Ureter (tissue), 1 donor: ENCODE results near the gene GJB1. TPM values are rescaled to one million over a fixed set of nuclear protein-coding genes. Genes with fewer than 3 reads are reported as not detected.
"Not testable (repeated sequence)": the region's sequence is repeated elsewhere in the genome, so short reads cannot be mapped to it uniquely, and the experiment has no call there.

Experiments
- DNase-seq: peaks from one replicate; pipeline ENCODE4 v3.0.0-alpha.2; 2020; ENCODE audit warnings: low spot score
- total RNA-seq: library from RNA; stranded (reverse); gene quantifications from one replicate; pipeline ENCODE4 v1.2.4, GENCODE V29; 2023
- donor health status: DM: yes; HTN: yes; CAD: no.

The GJB1 gene
- 4.1 TPM for total RNA-seq

GRCh38 chrX:71222929-71223328, at the start of gene GJB1:
GJB1 (plus strand) TSS chrX:71223224; CDS start chrX:71223708, 484 bp downstream.
- no peak for DNase-seq

GRCh38 chrX:71173440-71173839, 49.6 kb upstream of the GJB1 start:
- no peak for DNase-seq

- DNase-seq = no peak
Observed at GRCh38 chrX:71174795-71175194, 48.2 kb upstream of the GJB1 start.

- no peak for DNase-seq
Observed at GRCh38 chrX:71175531-71175930, 47.5 kb upstream of the GJB1 start.

- DNase-seq = no peak
Observed at GRCh38 chrX:71177327-71177726, 45.7 kb upstream of the GJB1 start.

GRCh38 chrX:71178908-71179307, 44.1 kb upstream of the GJB1 start:
- DNase-seq = peak; percentile 60

GRCh38 chrX:71180579-71181265, 42.3 kb upstream of the GJB1 start:
- not testable (repeated sequence) for DNase-seq

- DNase-seq = no peak
Observed at GRCh38 chrX:71181558-71181909, 41.5 kb upstream of the GJB1 start.

GRCh38 chrX:71181910-71182799, 40.9 kb upstream of the GJB1 start:
- peak; percentile 90 for DNase-seq

GRCh38 chrX:71182871-71183270, 40.2 kb upstream of the GJB1 start:
- DNase-seq = no peak

GRCh38 chrX:71183341-71183740, 39.7 kb upstream of the GJB1 start:
- DNase-seq = no peak

GRCh38 chrX:71184092-71184491, 38.9 kb upstream of the GJB1 start:
- DNase-seq = no peak

GRCh38 chrX:71184803-71185495, 38.1 kb upstream of the GJB1 start:
- no peak for DNase-seq

- DNase-seq = no peak
Observed at GRCh38 chrX:71191248-71191647, 31.8 kb upstream of the GJB1 start.

- no peak for DNase-seq
Observed at GRCh38 chrX:71195964-71196649, 26.9 kb upstream of the GJB1 start.

- DNase-seq = no peak
Observed at GRCh38 chrX:71198066-71198465, 25.0 kb upstream of the GJB1 start.

GRCh38 chrX:71199252-71200008, 23.6 kb upstream of the GJB1 start:
- DNase-seq = no peak

- DNase-seq = no peak
Observed at GRCh38 chrX:71210816-71211215, 12.2 kb upstream of the GJB1 start.

- no peak for DNase-seq
Observed at GRCh38 chrX:71212536-71212935, 10.5 kb upstream of the GJB1 start.

- no peak for DNase-seq
Observed at GRCh38 chrX:71214152-71214551, 8.9 kb upstream of the GJB1 start.
